Measurements from ENCODE around the gene FAM98B. TPM values are rescaled to one million over a fixed set of nuclear protein-coding genes. Genes with fewer than 3 reads are reported as not detected.

The FAM98B gene
- polyA plus RNA-seq, 1 of the 3 experiments (the other 2 are of a cell fraction), result 5.7 TPM

DNA sequence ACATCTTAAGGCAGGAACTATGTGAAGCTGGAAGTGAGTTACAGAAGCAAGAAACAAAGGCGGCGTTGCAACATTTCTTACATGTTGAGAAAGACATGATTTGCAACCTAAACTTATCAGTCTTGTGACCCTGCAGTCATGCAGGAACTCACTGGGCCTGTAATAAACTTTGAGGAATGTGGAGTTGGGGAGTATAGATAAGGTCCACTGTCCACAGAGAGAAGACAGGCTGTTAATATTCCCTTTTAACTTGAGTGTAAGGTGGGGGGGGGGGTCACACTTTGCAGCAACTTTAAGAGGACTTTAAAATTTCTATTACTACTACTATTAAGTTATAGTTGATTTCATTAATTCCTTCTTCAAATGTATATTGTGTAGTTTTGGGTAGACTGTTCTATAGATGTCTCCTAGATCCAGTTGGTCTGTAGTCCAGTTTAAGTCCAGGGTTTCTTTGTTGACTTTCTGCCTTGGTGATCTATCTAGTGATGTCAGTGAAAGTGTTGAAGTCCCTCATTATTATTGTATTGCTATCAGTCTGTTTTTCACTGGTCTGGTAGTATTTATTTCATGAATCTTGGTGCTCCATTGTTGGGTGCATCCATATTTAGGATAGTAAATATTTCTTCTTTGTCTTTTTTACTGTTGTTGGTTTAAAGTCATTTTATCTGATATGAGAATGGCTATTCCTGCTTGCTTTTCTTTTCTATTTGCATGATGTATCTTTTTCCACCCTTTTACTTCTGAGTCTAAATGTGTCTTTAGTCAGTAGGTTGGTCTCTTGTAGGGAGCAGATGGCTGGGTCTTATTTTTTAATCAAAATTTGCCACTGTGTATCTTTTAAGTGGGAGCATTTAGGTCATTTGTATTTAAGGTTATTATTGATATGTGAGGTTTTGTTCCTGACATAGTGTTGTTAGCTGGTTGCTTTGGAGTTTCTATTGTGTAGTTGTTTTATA, 15.6 kb upstream of the FAM98B start:
- no peaks in the 10 kb centered on the region for H3F3A ChIP-seq (replicated peaks; ENCODE audit: insufficient read depth)
- POLR2A ChIA-PET, result no interaction called here
- no peak overlapping the region for H3K4me2 ChIP-seq
- 0 out of 2 replicates have a peak, but pooled peaks cover 7% of the 10 kb centered on the region for H3K9me3 ChIP-seq
- H3K36me3 ChIP-seq (replicated peaks in 1 of 2; ENCODE audit: control insufficient read depth in 1 of 2, insufficient read depth in 2 of 2, low read length in 1 of 2), result no peaks in the 10 kb centered on the region
- H4K20me1 ChIP-seq (ENCODE audit: insufficient read depth), result no peaks in the 10 kb centered on the region
- CTCF ChIA-PET, result interaction anchor here (2.4 to 5.8 kb wide), 5 partner anchors 11 to 251 kb away, joined by 16 to 101 read pairs (median 46); partner anchors contain the start of genes FAM98B and RASGRP1
- H2AFZ ChIP-seq (ENCODE audit: low read depth), result no peak overlapping the region
- WGBS (ENCODE audit: low lambda C conversion rate), result 80% methylated on average over 2 of the region's 2 CpGs
- DNase-seq, result no peak
- no peak for TF ChIP-seq CTCF (IDR thresholded peaks at IDR 0.05)
- TF ChIP-seq USF2 (IDR thresholded peaks at IDR 0.05; ENCODE audit: borderline replicate concordance, low read depth, low read length), result no peak
- no peak for TF ChIP-seq GABPA (IDR thresholded peaks at IDR 0.05; ENCODE audit: low read depth)
- no peak for TF ChIP-seq EZH2phosphoT487 (IDR thresholded peaks at IDR 0.05; ENCODE audit: borderline replicate concordance, low read depth)
- TF ChIP-seq, protein P1, sequence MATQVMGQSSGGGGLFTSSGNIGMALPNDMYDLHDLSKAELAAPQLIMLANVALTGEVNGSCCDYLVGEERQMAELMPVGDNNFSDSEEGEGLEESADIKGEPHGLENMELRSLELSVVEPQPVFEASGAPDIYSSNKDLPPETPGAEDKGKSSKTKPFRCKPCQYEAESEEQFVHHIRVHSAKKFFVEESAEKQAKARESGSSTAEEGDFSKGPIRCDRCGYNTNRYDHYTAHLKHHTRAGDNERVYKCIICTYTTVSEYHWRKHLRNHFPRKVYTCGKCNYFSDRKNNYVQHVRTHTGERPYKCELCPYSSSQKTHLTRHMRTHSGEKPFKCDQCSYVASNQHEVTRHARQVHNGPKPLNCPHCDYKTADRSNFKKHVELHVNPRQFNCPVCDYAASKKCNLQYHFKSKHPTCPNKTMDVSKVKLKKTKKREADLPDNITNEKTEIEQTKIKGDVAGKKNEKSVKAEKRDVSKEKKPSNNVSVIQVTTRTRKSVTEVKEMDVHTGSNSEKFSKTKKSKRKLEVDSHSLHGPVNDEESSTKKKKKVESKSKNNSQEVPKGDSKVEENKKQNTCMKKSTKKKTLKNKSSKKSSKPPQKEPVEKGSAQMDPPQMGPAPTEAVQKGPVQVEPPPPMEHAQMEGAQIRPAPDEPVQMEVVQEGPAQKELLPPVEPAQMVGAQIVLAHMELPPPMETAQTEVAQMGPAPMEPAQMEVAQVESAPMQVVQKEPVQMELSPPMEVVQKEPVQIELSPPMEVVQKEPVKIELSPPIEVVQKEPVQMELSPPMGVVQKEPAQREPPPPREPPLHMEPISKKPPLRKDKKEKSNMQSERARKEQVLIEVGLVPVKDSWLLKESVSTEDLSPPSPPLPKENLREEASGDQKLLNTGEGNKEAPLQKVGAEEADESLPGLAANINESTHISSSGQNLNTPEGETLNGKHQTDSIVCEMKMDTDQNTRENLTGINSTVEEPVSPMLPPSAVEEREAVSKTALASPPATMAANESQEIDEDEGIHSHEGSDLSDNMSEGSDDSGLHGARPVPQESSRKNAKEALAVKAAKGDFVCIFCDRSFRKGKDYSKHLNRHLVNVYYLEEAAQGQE (IDR thresholded peaks at IDR 0.05; ENCODE audit: low read depth, low read length), result no peak
- TF ChIP-seq CHD2 (IDR thresholded peaks at IDR 0.05; ENCODE audit: low read length, partially characterized antibody), result no peak
- TF ChIP-seq FOXM1 (IDR thresholded peaks at IDR 0.05; ENCODE audit: low read depth), result no peak
- no peak for TF ChIP-seq TCF12 (IDR thresholded peaks at IDR 0.05)
- H3K9ac ChIP-seq, result no peak overlapping the region
- no peak overlapping the region for H3K27ac ChIP-seq (ENCODE audit: low read depth in 2 of 2, low read length in 1 of 2)
- no peak overlapping the region for H3K4me3 ChIP-seq (ENCODE audit: low read depth in 2 of 2, low read length in 1 of 2)
- no peaks in the 10 kb centered on the region for H3K9me2 ChIP-seq
- peaks cover 1% of the 10 kb centered on the region; the same call in 1 of the 2 replicates for H3K27me3 ChIP-seq (ENCODE audit: insufficient read depth)
- no peaks in the 10 kb centered on the region for H3K79me2 ChIP-seq (ENCODE audit: insufficient read depth)
- H3K4me1 ChIP-seq (ENCODE audit: control insufficient read depth in 1 of 2, insufficient read depth in 2 of 2, low read depth in 1 of 2, low read length in 1 of 2), result peaks cover 0 to 7% of the 10 kb centered on the region in 2 experiments; a peak in 1 of 4 replicates

Measured in SK-N-SH (cell line).